Lower leg skin (tissue), 3 donors: ENCODE results near the gene SORCS2.

Experiments used
- CTCF ChIP-seq, 3 donors: fragments of 450-650 bp; IDR thresholded peaks; one replicate each; pipeline ENCODE4 v1.5.1; 2016; ENCODE audit warnings: antibody characterized with exemption in 3 of 3, mild to moderate bottlenecking in 3 of 3, moderate library complexity in 2 of 3
- POLR2A ChIP-seq, 2 donors: fragments of 450-650 bp; IDR thresholded peaks; one replicate each; pipeline ENCODE4 v1.6.1; 2016 to 2017; ENCODE audit warnings: antibody characterized with exemption in 2 of 2, mild to moderate bottlenecking in 1 of 2, moderate library complexity in 1 of 2

GRCh38 chr4:7241597-7242125 is 49.3 kb downstream of the SORCS2 start:
- no peak for TF ChIP-seq POLR2A (IDR thresholded peaks at IDR 0.05)
- no peak for TF ChIP-seq CTCF (IDR thresholded peaks at IDR 0.05)
